HG03066 (cell line): Measurements from ENCODE around the gene R3HDM4.

ENCODE experiments used
- ATAC-seq: cut with Tn5 transposase; IDR thresholded peaks from one replicate; pipeline ENCODE4 v1.9.1; 2021; ENCODE audit warnings: low read depth; ENCODE audit not compliant: unreplicated experiment

R3HDM4 gene

DNA sequence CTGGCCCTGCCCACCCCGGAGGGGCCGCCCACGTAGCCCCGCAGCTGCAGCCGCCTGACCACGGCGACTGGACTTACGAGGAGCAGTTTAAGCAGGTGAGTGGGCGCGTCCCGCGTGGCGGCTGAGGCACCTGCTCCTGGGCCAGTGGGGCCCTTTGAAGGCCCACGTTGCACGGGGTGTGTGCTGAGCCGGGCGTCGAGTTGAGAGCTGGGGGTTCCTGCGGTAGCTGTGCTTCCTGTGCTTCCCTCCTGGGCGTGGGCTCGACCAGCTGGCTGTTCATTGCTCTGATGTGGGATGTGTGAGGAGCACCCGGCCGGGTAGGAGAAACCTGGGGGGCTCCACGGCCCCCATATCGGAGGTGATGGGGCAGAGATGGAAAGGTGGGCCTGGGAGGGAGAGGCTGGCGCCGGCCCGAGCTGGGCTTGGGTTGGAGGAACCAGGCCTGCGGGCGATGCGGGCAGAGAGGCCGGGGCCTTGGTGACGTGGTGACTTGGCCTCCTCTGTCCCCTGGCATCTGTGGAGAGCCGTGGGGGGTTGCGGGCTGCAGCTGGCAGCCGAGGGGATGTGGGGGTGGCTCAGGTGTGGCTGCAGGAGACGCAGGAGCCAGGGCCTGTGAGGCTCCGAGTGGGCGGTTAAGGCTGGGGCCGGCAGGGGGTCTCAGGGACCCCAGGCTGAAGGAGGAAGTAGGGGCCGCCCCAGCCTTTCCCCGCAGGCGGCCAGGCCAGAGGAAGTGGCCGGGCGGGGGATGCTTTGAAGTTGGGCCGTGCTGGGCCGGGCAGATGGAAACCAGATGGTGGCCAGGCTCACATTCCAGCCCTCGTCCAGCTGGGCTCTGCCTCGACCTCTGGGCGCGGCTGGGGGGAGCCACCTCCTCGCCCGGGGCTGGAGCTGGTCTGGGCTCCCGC lies 19.9 kb upstream of the R3HDM4 start:
- ATAC-seq = no peak

DNA sequence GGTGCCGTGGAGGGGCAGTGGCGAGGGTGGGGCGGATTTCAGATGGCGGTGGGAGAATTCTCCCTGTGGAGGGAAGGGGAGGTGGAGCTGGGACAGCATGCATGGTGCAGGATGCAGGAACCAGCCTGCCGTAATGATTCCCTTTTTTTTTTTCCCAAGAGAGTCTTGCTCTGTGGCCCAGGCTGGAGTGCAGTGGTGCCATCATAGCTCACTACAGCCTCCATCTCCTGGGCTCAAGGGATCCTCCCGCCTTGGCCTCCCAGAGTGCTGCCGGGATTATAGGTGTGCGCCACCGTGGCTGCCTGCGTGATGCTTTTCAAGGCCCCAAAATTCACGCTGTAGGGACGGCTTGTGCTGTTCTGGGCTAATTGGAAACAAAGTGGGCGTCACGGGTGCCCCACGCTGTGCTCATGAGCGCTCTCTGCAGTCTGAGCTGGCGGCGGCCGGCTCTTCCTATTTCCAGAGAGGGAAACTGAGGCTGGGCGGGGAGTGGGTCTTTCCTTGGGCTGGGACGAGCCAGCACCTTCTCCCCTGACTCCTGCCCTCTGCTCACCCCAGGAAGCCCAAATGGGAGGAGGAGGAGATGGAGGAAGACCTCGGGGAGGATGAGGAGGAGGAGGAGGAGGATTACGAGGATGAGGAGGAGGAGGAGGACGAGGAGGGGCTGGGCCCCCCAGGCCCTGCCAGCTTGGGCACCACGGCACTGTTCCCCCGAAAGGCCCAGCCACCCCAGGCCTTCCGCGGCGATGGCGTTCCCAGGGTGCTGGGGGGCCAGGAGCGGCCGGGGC lies 19.0 kb upstream of the R3HDM4 start:
- no peak for ATAC-seq

DNA sequence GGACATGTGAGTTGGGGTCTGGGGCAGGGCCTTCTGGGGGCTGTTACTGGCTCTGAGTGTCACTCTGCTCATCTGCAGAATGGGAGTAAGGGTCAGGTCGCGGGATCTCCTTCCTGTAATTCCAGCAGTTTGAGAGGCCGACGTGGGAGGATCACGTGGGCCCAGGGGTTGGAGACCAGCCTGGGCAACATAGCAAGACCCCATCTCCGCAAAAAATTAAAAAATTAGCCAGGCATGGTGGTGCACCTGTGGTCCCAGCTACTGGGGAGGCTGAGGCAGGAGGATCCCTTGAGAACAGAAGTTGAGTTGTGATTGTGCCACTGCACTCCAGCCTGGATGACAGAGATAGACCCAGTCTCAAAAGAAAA lies 16.9 kb upstream of the R3HDM4 start:
- ATAC-seq = no peak

DNA sequence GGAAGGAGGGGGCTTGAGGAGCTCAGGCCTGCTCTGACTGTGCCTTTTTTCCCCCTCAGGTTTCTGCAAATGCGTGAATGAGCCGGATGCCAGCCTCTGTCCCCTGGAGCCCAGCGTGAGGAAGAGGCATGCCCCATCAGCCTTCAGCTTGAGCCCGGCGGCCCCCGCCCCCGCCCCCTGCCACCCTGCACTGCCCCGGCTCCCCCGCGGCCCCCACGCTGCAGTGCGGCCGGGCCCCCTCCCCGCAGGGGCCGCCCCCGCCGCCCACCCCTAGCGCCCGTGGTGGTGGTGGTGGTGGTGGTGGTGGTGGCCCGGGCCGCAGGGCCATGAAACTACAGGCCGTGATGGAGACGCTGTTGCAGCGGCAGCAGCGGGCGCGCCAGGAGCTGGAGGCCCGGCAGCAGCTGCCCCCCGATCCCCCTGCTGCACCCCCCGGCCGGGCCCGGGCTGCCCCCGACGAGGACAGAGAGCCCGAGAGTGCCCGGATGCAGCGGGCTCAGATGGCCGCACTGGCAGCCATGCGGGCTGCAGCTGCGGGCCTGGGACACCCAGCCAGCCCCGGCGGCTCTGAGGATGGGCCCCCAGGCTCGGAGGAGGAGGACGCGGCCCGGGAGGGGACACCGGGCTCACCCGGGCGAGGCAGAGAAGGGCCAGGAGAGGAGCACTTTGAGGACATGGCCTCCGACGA lies 16.3 kb upstream of the R3HDM4 start:
- no peak for ATAC-seq

DNA sequence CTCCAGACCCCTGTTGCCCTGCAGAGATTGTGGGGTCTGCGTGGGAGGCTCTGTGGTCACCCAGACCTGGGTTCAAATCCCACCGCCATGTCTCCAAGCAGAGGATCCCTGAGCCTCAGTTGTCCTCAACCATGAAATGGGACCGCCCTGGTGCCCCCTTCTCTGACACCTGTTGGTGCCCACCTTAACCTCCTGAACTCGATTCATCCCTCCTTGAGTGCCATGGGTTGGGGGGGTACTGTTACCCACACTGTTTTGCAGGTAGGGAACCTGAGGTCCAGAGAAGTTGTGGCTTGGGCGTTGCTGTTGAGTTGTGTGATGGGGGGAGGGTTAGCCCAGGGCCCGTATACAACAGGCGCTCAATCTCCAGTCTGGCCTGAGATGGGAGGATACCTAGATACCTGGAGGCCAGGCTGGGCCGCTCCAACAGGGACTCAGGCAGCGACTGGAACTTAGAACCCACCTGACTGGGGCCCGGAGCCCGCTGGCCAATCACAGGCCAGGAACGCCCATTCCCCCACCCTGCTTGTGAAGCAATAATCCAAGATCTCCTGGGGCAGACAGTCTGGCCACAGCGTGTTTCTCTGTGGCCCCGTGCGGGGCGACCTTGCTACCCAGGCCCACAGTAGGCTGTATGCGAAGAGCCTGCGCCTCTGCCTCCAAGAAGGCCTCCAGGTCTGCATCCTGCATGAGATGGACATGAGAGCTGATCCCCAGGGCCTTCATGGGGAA lies 15.6 kb upstream of the R3HDM4 start:
- ATAC-seq = no peak

DNA sequence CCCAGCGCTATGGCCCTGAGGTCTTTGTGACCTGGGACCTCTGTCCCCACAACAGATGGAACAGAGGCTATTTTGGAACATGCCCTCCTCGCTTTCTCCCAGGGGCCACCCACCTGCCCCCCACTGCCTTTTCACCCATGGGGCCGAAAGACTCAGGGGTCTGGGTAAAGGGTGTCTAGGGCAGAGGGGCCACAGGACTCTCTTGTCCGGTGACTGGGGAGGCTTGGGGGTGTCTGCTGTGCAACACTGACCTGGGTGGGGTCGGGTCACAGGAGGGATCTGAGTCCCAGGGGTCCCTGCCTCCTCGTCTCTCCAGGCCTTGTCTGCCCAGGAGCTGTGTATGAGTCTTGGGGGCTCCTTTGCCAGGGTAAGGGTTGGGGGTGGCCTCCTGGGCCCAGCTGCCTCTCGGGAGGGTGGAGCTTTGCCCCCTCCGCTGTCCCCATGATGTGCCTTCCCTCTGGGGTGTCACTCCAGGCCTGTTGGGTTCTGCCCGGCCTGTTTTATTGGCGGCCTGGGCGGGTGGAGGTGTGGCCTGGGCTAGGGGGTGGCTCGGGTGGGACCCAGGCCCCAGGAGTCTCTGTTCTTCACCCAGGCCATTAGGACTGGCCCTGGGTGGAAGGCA lies 14.9 kb upstream of the R3HDM4 start:
- ATAC-seq = no peak

DNA sequence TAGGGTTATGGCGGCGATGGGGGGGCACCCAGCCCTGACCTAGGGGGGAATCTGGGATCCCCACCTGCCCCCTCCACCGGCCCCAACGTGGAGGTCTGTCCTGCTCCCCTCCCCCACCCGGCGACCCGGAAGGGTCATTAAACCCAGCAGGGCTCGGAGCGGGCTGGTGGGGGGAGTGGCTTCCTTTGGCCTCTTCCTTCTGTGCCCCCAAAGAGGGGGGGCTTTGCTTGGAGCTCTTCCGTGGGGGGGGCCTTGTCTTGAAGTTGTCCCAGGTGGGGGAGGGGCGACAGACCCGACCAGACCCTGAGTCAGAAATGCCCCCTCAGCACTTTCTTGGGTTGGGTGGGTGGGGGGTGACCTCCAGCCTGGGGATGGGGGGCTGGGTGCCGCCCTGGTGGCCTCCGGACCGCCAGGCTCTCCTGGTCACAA lies 14.3 kb upstream of the R3HDM4 start:
- no peak for ATAC-seq

DNA sequence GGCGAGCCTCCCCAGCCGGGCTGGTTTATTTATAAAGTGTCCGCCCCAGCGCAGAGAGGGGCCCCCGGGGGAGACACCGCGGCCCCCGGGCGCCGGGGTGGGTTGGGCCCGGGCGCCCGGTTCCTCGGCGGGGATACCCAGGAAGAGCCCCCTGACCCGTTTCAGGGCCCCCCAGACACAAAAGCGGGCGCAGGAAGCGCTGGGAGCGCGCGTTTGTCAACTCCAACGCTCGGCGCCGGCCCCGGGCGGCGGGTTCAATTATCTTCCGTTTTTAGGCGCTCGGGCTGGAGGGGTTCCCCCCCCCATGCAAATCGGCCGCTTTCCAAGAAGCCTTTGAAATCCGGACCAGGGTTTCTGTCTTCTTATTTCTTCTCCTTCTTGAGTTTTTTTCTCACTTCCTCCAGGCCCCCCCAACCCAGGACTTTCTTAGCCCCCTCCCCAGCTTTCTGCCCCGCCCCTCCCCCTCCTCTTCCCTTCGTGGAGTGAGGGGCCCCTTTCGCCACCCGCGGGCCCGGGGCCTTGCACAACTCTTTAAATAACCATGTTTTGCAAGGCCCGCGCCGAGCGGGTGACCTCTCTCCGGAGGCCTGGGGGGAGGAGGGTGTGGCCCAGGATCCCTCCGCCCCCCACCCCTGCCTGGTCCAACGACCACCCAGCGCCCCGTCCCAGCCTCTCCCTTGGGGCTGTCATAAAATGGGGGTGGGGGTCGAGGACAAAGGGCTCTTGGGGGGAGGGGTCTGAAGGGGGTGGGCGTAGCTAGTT lies 13.8 kb upstream of the R3HDM4 start:
- ATAC-seq = no peak

DNA sequence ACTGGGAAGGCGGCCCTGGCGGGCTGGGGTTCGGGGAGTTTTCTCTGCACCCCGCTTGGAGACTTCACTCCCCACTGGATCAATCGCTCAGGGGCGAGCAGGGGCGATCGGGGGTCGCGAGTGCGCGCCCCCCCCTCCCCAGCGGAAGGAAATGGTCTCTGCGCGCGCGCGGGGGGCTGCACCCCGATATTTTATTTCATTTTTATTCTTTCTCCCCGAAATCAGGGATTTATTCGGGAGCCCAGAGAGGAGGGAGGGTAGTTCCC lies 13.2 kb upstream of the R3HDM4 start:
- ATAC-seq = no peak

DNA sequence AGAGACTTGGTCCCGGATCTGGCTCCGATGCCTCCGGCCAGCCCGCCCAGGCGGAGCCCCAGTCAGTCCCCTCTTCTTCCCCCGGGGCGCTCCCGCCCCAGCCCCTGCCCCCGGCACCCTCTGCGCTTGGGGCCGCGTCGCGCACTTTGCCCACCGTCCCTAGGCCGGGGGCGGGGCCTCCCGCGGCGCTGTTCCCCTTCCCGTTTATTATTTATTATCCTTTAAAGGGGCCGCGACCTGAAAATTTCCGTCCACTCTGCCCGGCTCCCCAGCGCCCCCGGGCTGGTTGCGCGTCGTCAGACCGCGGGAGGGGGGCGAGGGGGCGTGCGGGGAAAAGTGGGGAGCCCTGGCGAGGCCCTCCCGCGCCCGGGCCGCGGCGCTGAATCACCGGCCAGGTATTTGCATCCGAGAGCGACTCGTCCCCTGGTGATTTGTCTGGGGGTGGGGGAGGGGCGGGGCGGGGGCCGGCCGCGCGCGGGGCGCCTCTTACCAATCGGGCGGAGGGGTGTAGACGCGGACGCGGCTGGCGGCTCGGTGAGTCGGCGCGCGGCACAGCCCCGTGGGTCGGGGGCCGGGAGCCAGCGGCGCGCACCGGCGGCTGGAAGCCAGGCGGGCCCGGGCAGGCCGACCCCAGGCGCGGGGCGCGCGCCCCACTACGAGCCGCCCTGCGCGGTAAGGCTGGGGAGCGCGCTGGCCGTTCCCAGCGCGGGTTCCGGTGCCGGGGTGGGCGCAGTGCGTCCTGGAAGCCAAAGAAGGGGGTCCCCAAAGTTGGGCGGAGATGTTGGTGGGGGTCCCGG lies 12.7 kb upstream of the R3HDM4 start, which contains the start of gene ARID3A:
Gene ARID3A (plus strand): TSS at position 510 of the 797 bp plus-strand sequence. CDS start 3,494 bp downstream, outside the sequence.
- ATAC-seq = peak; percentile 39

DNA sequence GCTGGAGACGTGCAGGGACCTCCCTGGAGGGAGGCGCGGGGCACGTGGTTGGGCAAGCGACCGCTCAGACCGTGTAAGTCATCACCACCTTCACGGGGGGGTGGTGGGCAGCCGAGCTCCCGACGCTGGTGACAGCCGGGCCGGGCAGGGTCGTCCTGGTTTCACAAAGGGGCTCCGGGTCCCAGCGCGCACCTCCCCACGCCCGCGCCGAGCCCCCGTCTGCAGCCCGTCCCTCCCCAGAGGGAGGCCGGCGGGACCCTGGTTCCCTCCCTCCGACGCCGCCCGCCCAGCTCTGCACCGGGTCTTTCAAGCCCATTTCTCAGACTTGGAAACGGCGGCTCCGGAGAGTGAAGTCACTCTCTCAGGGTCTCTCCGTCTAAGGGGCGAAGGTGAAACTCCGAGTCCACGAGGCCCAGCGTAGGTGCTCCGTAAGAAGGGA lies 12.1 kb upstream of the R3HDM4 start:
- ATAC-seq = peak; percentile 35

DNA sequence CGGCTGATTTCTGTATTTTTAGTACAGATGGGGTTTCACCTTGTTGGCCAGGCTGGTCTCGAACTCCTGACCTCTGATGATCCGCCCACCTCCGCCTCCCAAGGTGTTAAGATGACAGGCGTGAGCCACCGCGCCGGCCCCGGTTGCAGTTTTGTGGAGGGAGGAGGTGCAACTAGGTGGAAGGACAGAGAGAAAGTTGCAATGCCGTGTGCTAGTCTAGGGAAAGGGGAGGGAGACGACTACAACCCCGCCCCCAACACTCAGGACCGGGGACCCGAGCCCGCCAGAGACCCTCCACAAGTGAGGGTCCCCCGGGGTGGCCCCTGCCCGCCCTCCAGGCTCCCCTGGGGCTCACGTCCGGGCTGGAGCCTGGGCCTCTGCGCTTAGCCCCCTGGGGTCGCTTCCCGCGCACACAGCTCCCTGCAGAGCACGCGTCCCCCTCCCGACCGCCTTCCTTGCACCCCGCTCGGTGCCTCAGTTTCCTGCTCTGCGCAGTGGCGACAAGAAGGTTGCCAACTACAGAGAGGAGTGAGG lies 11.6 kb upstream of the R3HDM4 start:
- no peak for ATAC-seq

DNA sequence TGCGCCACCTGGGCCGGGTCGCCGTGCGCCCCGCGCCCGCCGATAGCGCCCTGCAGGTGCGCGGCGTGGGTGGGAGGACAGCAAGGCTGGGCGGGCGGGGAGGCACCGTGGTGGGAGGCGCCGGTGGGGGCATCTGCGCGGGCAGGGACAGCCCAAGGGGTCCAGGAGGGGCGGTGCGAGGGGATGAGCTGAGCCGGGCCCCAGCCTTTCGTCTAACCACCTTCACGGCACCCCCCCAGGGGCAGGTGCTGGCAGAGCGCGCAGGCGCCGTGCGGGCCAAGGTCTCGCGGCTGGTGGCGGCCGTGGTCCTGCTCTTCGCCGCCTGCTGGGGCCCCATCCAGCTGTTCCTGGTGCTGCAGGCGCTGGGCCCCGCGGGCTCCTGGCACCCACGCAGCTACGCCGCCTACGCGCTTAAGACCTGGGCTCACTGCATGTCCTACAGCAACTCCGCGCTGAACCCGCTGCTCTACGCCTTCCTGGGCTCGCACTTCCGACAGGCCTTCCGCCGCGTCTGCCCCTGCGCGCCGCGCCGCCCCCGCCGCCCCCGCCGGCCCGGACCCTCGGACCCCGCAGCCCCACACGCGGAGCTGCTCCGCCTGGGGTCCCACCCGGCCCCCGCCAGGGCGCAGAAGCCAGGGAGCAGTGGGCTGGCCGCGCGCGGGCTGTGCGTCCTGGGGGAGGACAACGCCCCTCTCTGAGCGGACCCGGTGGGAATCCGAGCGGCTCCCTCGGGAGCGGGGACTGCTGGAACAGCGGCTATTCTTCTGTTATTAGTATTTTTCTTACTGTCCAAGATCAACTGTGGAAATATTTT lies 7.2 kb upstream of the R3HDM4 start:
- ATAC-seq = no peak

DNA sequence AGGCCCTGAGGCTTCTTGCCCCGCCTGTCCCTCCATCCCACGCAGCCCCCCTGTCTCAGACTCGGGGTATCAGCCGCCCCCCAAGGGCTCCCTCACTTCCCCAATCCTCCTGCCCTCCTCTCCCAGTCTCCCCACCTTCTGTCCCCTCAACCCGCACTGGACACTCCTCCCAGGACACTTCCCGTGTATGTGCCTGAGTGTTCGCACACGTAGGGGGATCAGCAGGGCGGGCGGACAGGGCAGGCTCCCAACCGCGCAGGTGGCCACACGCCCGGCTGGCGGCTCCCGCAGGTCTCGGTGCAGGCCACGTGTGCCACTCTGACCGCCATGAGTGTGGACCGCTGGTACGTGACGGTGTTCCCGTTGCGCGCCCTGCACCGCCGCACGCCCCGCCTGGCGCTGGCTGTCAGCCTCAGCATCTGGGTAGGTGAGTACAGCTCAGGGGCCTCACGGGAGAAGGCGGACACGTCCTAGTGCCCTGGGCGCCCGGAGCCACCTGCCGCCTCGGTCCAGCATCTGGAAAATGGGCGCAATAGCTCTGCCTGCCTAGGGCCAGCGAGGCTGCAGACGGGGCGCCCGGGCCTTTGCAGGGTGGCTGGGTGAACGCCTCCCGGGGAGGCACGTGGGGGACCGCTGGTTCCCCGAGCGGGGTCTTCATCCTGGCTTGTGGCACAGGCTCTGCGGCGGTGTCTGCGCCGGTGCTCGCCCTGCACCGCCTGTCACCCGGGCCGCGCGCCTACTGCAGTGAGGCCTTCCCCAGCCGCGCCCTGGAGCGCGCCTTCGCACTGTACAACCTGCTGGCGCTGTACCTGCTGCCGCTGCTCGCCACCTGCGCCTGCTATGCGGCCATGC lies 6.4 kb upstream of the R3HDM4 start:
- no peak for ATAC-seq

DNA sequence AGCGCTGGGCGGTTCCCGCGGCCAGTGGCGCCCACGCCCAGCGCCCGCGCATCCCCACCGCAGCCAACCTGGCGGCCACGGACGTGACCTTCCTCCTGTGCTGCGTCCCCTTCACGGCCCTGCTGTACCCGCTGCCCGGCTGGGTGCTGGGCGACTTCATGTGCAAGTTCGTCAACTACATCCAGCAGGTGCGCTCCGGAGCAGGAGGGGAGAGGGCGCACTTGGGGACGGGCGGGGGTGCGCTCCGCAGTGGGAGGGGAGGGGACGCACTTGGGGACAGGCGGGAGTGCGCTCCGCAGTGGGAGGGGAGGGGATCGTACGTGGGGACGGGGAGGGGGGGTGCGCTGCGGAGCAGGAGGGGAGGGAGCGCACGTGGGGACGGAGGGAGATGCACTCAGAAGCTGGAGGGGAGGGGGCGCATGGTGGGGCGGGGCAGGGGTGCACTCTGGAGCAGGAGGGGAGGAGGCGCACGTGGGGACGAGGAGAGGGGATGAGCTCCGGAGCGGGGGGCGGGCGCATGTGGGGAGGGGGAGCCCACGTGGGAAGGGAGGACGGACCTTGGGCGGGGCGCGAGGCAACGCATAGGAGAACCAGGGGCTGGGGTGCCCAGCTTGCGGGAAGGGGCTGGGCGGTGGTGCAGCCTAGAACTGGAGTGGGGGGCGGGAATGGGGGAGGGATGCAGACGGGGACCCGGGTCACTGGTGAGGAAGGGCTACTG lies 5.6 kb upstream of the R3HDM4 start:
- no peak for ATAC-seq

DNA sequence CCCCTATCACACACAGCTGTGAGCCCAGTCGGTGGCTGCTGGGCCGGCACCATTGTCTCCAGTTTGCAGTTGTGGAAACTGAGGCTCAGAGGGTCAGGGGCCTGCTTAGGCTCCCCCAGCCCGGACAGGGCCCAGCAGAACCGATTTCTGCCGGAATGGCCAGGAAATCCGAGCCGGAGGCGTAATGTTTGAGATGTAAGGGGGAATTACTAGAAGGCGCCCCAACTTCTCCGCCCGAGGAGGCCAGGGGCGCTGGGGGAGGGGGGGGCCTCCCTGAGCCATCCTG lies 5.1 kb upstream of the R3HDM4 start:
- no peak for ATAC-seq
